Adrenal gland (tissue), 12 donors: ENCODE measurements around the gene ABCA1. TPM values are rescaled to one million over a fixed set of nuclear protein-coding genes. Genes with fewer than 3 reads are reported as not detected.

Source experiments
- DNase-seq, 7 donors: peaks; one replicate each; pipeline ENCODE4 v3.0.0-alpha.2; 2019 to 2020
- H3K27ac ChIP-seq, 5 donors: fragments of 200-600 bp; sonication (generic) in 4 of 5; 1 replicate in 3 of 5; 2 replicates in 2 of 5; pipeline versions ENCODE4 v1.5.1 to v1.8.0; 2016 to 2020; ENCODE audit warnings: mild to moderate bottlenecking in 1 of 5
- H3K27me3 ChIP-seq: fragments of 200-600 bp; 2 replicates; pipeline ENCODE4 v1.8.0; 2021
- H3K36me3 ChIP-seq, 2 donors: fragments of 200-600 bp; replicated peaks in 1 of 2; 1 replicate in 1 of 2; 2 replicates in 1 of 2; pipeline versions ENCODE4 v1.5.1 to v1.8.0; 2018 to 2022
- H3K4me1 ChIP-seq, 2 donors: fragments of 200-600 bp; replicated peaks in 1 of 2; 1 replicate in 1 of 2; 2 replicates in 1 of 2; pipeline versions ENCODE4 v1.5.1 to v1.8.0; 2018 to 2021
- H3K4me3 ChIP-seq, 4 donors: fragments of 200-600 bp; sonication (generic) in 3 of 4; one replicate each; pipeline ENCODE4 v1.5.1; 2016 to 2018
- H3K9me3 ChIP-seq, 3 donors: fragments of 200-600 bp; sonication (generic) in 1 of 3; replicated peaks in 1 of 3; 1 replicate in 2 of 3; 2 replicates in 1 of 3; pipeline versions ENCODE4 v1.5.1 to v1.8.0; 2016 to 2021
- POLR2A ChIP-seq, 2 donors: fragments of 450-650 bp; IDR thresholded peaks; one replicate each; pipeline ENCODE4 v1.6.1; 2017; ENCODE audit warnings: antibody characterized with exemption in 2 of 2, mild to moderate bottlenecking in 2 of 2, moderate library complexity in 1 of 2
- WGBS, 4 donors: extraction: QIAGEN DNeasy Blood & Tissue Kit in 2 of 4; methylation state at CpG; one replicate each; pipeline versions ENCODE4 v1.1.5 to v1.1.7; 2013 to 2017; 5-methylcytosine and 5-hydroxymethylcytosine counted together
- intact Hi-C, 2 donors: fragments of 100-400 bp; cut with DNase I; formaldehyde crosslinking; loops; one replicate each; pipeline versions ENCODE4 v1.14.1 to v1.15.0; 2022 to 2023
- polyA plus RNA-seq, 3 donors: library from polyadenylated mRNA; stranded (reverse); fragments of 200-250 nt in 2 of 3; fragments of 350-450 nt in 1 of 3; fragmentation: Illumina TruSeq in 1 of 3; extraction: RNeasy Lipid Tissue Mini Kit (QIAGEN cat#74804) in 1 of 3; gene quantifications; one replicate each; pipeline ENCODE4 v1.2.3, GENCODE V29; 2013 to 2014
- total RNA-seq, 9 donors: library from RNA; depleted of rRNA in 4 of 9; stranded (reverse); fragments of >200 nt in 4 of 9; fragments of 120-200 nt in 1 of 9; fragmentation: NEBNext Ultra II Directional in 1 of 9; extraction: Animal tissue kit (Norgen Biotek cat#: 25700) in 1 of 9; gene quantifications; one replicate each; pipeline versions ENCODE4 v1.1.0 to v1.2.4, GENCODE V29; 2013 to 2023
- TF ChIP-seq, protein P1 (sequence below), 6 experiments: fragments of 450-650 bp in 4 of 6; fragments of 200-600 bp in 2 of 6; sonication (generic) in 1 of 6; IDR thresholded peaks; 1 replicate in 5 of 6; 2 replicates in 1 of 6; pipeline versions ENCODE4 v1.5.1 to v1.8.0; 2016 to 2021; ENCODE audit warnings: antibody characterized with exemption in 6 of 6, mild to moderate bottlenecking in 2 of 6, moderate library complexity in 1 of 6
- donor health status: healthy with polysubstance abuse.
- donor health status: Bipolar disorder and iron deficiency.
- donor health status: DM: yes; HTN: yes; CAD: no.
- donor health status: DM: no; HTN: no; CAD: no.
- donor health status: DM: no; HTN: no; CAD: no.
- donor health status: DM: yes; HTN: yes; CAD: no.

ABCA1 gene
- total and polyA plus RNA-seq, 12 donors = 26.8 to 446 (median 134) TPM

DNA sequence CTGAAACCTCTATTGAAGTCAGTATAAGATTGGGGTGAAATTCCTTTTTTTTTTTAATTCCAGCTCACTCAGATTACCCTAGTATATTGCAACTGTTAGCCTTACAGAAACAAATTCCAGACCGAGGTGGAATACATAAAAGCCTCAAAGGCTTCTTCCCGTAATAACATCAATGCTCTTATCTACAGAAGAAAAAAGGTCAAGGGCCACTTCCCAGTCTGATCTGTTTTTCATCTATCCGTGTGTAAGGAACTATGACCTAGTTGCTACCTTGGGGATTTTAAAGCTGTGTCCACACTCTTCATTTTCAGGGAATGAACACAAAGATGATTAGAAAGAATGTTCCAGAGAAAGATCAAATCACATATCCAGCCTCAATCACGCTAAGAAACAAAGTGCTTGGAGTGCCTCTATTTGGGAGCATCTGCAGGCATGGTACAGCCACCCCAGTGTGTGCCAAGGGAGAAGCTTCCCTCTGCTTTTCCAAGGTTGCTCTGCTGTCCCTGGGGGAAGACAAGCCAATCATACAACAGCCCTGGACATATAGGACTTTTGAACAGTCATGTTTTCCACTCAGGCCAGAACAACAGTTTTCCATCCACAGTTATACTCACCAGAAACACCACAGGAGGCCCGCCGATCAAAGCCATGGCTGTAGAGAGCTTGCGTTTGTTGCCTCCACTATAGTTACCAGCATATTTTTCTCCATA lies 140.5 kb downstream of the ABCA1 start:
- Histone ChIP-seq H3K27ac (peak overlapping the region in 4 of 5 donors; percentile 33 to 84 (median 61)), H3K36me3 (peaks cover 0 to 96% of the 10 kb centered on the region in 2 donors), H3K4me1 (peaks cover 13 to 40% of the 10 kb centered on the region in 2 donors), H3K4me3 (no peak overlapping the region), H3K27me3 (no peaks in the 10 kb centered on the region), H3K9me3 (no peaks in the 10 kb centered on the region)
- peak in 3 of 7 donors; percentile 55 to 63 (median 56) for DNase-seq
- TF ChIP-seq, protein P1, sequence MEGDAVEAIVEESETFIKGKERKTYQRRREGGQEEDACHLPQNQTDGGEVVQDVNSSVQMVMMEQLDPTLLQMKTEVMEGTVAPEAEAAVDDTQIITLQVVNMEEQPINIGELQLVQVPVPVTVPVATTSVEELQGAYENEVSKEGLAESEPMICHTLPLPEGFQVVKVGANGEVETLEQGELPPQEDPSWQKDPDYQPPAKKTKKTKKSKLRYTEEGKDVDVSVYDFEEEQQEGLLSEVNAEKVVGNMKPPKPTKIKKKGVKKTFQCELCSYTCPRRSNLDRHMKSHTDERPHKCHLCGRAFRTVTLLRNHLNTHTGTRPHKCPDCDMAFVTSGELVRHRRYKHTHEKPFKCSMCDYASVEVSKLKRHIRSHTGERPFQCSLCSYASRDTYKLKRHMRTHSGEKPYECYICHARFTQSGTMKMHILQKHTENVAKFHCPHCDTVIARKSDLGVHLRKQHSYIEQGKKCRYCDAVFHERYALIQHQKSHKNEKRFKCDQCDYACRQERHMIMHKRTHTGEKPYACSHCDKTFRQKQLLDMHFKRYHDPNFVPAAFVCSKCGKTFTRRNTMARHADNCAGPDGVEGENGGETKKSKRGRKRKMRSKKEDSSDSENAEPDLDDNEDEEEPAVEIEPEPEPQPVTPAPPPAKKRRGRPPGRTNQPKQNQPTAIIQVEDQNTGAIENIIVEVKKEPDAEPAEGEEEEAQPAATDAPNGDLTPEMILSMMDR (IDR thresholded peaks at IDR 0.05) = no peak
- TF ChIP-seq POLR2A (IDR thresholded peaks at IDR 0.05) = no peak
- intact Hi-C loops = no loop called here
- WGBS, 4 donors = 43 to 54% (median 47%) methylated on average over 7 of the region's 7 CpGs

DNA sequence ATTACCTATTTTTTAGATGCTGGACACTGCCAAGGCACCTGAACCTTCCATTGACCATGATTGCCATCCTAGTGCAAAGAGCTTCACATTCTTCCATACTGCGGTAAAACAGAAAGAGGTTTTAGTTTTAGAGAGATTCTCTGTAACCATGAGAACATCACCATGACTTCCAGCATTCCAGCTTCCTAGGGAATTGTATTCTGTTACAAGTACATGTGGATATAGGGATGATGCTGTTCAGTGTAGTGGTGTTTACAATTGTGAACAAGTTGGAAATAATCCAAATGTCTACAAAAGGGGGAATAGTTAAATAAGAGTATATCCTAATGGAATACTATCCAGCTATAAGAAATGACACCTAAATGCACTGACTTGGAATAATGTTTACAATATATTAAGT lies 141.7 kb downstream of the ABCA1 start:
- no peaks in the 10 kb centered on the region for H3K9me3 ChIP-seq
- WGBS, 4 donors = 91 to 100% (median 96%) methylated on average over 1 of the region's 1 CpG
- H3K4me3 ChIP-seq = no peak overlapping the region
- H3K4me1 ChIP-seq = peaks cover 18 to 47% of the 10 kb centered on the region in 2 donors
- peaks cover 0 to 85% of the 10 kb centered on the region in 2 donors for H3K36me3 ChIP-seq
- no peaks in the 10 kb centered on the region for H3K27me3 ChIP-seq
- intact Hi-C loops = no loop called here
- no peak for DNase-seq
- H3K27ac ChIP-seq = peak overlapping the region in 1 of 5 donors; percentile 84
- TF ChIP-seq POLR2A (IDR thresholded peaks at IDR 0.05) = no peak
- TF ChIP-seq, protein P1 (IDR thresholded peaks at IDR 0.05) = no peak

DNA sequence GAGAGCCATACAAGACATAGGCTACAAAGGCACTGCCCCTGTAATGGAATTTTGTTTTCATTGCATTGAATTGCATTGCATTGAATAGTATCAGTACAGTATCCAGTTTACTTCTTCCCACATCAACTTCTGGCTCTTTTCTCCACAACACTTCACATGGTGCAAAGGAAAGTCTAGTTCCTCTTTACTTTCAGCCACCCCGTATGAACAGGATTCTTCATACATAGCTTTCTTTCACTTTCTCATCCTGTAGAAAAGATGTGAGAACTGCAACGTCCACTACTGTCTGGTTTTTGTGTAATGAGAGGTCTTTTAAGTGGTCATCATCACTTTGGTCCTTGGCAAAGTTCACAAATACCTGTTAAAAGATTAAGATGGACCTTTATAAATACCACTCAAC lies 143.9 kb downstream of the ABCA1 start:
- TF ChIP-seq POLR2A (IDR thresholded peaks at IDR 0.05) = no peak
- TF ChIP-seq, protein P1 (IDR thresholded peaks at IDR 0.05) = no peak
- DNase-seq = no peak
- Histone ChIP-seq H3K27me3 (no peaks in the 10 kb centered on the region), H3K4me3 (no peak overlapping the region), H3K27ac (peak overlapping the region in 2 of 5 donors; percentile 30 to 32), H3K4me1 (peaks cover 15 to 59% of the 10 kb centered on the region in 2 donors), H3K9me3 (no peaks in the 10 kb centered on the region), H3K36me3 (peaks cover 0 to 63% of the 10 kb centered on the region in 2 donors)
- WGBS, 4 donors = 36 to 48% (median 44%) methylated on average over 2 of the region's 2 CpGs
- intact Hi-C loops = no loop called here

DNA sequence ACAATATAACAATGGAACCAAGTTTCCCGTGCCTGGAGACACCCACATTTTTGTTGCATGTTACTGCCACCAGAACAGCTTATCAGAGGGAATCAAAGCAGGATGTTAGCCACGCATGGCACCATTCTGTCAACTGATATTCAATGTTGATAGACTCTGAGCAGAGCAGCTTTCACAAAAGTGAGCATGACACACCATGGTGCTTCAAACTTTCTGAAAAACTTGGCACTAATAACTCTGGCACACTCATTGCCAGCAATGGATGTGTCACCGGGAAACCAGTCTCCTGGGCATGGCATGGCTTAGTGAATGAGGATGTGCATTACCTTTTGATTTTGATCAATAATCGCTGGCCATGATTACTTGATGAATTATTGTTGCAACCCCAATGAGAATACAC lies 144.4 kb downstream of the ABCA1 start:
- Histone ChIP-seq H3K27me3 (no peaks in the 10 kb centered on the region), H3K4me3 (no peak overlapping the region), H3K36me3 (peaks cover 0 to 57% of the 10 kb centered on the region in 2 donors), H3K27ac (peak overlapping the region in 3 of 5 donors; percentile 4 to 33 (median 30)), H3K9me3 (no peaks in the 10 kb centered on the region), H3K4me1 (peaks cover 15 to 54% of the 10 kb centered on the region in 2 donors)
- DNase-seq = peak in 2 of 7 donors; percentile 51 to 53
- TF ChIP-seq, protein P1 (IDR thresholded peaks at IDR 0.05) = no peak
- TF ChIP-seq POLR2A (IDR thresholded peaks at IDR 0.05) = no peak
- 58 to 70% (median 60%) methylated on average over 3 to 4 of the region's 4 CpGs for WGBS, 4 donors
- intact Hi-C loops = no loop called here
